ENCODE data around the gene MCTP1. TPM values are rescaled to one million over a fixed set of nuclear protein-coding genes. Genes with fewer than 3 reads are reported as not detected.
"Not testable (repeated sequence)": the region's sequence is repeated elsewhere in the genome, so short reads cannot be mapped to it uniquely, and the experiment has no call there.

Gene MCTP1
- total RNA-seq, 1 donor from 2014 or later, result 7.8 TPM

GRCh38 chr5:94968507-94969095, 316.3 kb downstream of the MCTP1 start:
- DNase-seq, result no peak
- Histone ChIP-seq H3K27me3 (ENCODE audit: low read depth) (no peaks in the 10 kb centered on the region), H3K4me1 (no peaks in the 10 kb centered on the region), H3K27ac (replicated peaks) (no peak overlapping the region), H3K9me3 (replicated peaks) (peaks cover 15% of the 10 kb centered on the region), H3K4me3 (no peak overlapping the region), H3K36me3 (no peaks in the 10 kb centered on the region)
- TF ChIP-seq, protein P1, sequence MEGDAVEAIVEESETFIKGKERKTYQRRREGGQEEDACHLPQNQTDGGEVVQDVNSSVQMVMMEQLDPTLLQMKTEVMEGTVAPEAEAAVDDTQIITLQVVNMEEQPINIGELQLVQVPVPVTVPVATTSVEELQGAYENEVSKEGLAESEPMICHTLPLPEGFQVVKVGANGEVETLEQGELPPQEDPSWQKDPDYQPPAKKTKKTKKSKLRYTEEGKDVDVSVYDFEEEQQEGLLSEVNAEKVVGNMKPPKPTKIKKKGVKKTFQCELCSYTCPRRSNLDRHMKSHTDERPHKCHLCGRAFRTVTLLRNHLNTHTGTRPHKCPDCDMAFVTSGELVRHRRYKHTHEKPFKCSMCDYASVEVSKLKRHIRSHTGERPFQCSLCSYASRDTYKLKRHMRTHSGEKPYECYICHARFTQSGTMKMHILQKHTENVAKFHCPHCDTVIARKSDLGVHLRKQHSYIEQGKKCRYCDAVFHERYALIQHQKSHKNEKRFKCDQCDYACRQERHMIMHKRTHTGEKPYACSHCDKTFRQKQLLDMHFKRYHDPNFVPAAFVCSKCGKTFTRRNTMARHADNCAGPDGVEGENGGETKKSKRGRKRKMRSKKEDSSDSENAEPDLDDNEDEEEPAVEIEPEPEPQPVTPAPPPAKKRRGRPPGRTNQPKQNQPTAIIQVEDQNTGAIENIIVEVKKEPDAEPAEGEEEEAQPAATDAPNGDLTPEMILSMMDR (IDR thresholded peaks at IDR 0.05; ENCODE audit: borderline replicate concordance), result peak; percentile 78
- intact Hi-C loops (cut with micrococcal nuclease), result loop anchor here (5.0 kb wide), 1 partner anchor 269 kb away; no protein-coding TSS in a partner anchor

DNA sequence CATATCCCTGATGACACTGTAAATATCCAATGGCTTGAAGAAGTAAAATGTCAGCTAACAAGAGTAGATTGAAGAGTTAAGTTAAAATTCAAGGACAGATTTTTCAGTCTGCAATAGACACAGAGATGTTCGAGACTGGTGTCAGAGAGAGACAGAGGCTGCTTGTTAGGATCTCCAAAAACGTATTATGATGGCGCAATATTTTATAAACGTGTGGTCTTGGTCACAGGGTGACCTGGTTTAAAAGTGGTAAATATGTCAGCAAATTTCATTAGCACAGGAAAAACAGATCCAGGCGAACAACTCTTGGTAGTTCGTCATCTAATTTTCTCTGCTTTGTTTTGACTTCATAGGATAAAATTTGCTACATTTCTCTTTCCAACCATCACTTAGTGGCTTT, 317.4 kb downstream of the MCTP1 start:
- no peaks in the 10 kb centered on the region for H3K36me3 ChIP-seq
- H3K4me1 ChIP-seq, result no peaks in the 10 kb centered on the region
- intact Hi-C loops (cut with micrococcal nuclease), result loop anchor here (5.0 kb wide), 1 partner anchor 270 kb away; no protein-coding TSS in a partner anchor
- H3K27ac ChIP-seq (replicated peaks), result no peak overlapping the region
- TF ChIP-seq, protein P1 (IDR thresholded peaks at IDR 0.05; ENCODE audit: borderline replicate concordance), result no peak
- no peak overlapping the region for H3K4me3 ChIP-seq
- H3K9me3 ChIP-seq (replicated peaks), result peaks cover 16% of the 10 kb centered on the region
- no peak for DNase-seq
- no peaks in the 10 kb centered on the region for H3K27me3 ChIP-seq (ENCODE audit: low read depth)

DNA sequence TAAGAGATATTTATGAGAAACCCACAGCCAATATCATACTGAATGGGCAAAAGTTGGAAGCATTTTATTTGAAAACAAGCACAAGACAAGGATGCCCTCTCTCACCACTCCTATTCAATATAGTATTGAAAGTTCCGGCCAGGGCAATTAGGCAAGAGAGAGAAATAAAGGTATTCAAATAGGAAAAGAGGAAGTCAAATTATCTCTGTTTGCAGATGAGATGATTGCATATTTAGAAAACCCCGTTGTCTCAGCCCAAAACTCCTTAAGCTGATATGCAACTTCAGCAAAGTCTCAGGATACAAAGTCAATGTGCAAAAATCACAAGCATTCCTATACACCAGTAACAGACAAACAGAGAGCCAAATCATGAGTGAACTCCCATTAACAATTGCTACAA, 325.6 kb downstream of the MCTP1 start:
- H3K4me3 ChIP-seq; intact Hi-C loops (cut with micrococcal nuclease); H3K4me1 ChIP-seq; H3K36me3 ChIP-seq; DNase-seq; H3K27me3 ChIP-seq (ENCODE audit: low read depth); H3K27ac ChIP-seq (replicated peaks): not testable (repeated sequence)
- peaks cover 61% of the 10 kb centered on the region for H3K9me3 ChIP-seq (replicated peaks)

DNA sequence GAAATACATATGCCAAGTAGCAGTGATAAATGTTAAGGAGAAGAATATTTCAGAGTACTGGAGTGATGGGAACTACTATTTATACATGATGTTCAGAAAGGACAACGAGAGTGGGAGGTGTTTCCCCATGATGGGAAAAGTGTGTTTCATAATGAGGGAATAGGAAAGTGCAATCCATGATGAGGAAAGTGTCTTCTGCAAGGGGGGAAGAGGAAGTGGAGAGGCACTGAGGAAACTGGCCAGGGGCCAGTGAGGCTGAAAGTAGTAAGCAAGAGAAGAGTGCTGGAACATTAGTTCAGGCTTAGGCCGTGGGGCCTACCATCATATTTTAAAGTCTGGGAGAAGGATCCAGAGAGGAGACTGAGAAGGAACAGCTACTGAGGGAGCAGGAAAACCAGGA, 339.2 kb downstream of the MCTP1 start:
- Histone ChIP-seq H3K4me1 (no peaks in the 10 kb centered on the region), H3K4me3 (no peak overlapping the region), H3K9me3 (replicated peaks) (no peaks in the 10 kb centered on the region), H3K27me3 (ENCODE audit: low read depth) (no peaks in the 10 kb centered on the region), H3K36me3 (no peaks in the 10 kb centered on the region), H3K27ac (replicated peaks) (no peak overlapping the region)
- intact Hi-C loops (cut with micrococcal nuclease), result no loop called here
- TF ChIP-seq, protein P1 (IDR thresholded peaks at IDR 0.05; ENCODE audit: borderline replicate concordance), result no peak
- peak; percentile 24 for DNase-seq

- H3K27ac ChIP-seq (replicated peaks), result no peak overlapping the region
- H3K36me3 ChIP-seq, result no peaks in the 10 kb centered on the region
- H3K4me1 ChIP-seq, result no peaks in the 10 kb centered on the region
- no peaks in the 10 kb centered on the region for H3K9me3 ChIP-seq (replicated peaks)
- TF ChIP-seq, protein P1 (IDR thresholded peaks at IDR 0.05; ENCODE audit: borderline replicate concordance), result no peak
- no peak overlapping the region for H3K4me3 ChIP-seq
- DNase-seq, result no peak
- no peaks in the 10 kb centered on the region for H3K27me3 ChIP-seq (ENCODE audit: low read depth)
- intact Hi-C loops (cut with micrococcal nuclease), result no loop called here
These were observed 340.7 kb downstream of the MCTP1 start for GRCh38 chr5:94944160-94944559.

DNA sequence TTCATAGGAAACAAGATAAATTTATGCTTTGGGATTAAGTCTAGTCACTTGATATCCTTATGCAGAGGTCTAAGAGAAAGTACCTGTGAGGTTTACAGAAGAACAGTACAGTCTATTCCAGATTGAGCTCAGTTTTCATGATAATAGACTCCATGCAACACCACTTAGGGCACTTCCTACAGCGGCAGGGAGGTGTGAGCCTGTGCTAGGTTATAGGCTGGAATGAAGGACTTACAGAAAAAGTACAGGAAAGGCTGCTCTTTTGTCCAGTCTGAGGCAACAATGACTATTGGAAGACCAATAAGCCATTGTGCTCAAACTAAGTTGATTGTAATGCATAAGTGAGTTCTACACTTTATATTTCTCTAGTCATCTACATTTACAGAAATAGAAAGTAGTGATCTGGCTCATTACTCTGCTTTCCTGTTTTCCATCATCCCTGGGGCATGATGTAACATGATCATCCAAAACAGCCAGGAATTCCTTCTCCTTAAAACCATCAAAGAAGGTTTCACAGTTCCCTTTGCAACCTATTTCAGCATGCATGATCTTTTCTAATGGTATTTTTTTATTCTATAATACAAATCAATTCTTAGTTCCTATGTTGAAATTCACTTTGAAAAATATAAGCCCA, 343.7 kb downstream of the MCTP1 start:
- H3K9me3 ChIP-seq (replicated peaks), result no peaks in the 10 kb centered on the region
- no peak overlapping the region for H3K4me3 ChIP-seq
- no peaks in the 10 kb centered on the region for H3K4me1 ChIP-seq
- no peaks in the 10 kb centered on the region for H3K27me3 ChIP-seq (ENCODE audit: low read depth)
- intact Hi-C loops (cut with micrococcal nuclease), result no loop called here
- no peak overlapping the region for H3K27ac ChIP-seq (replicated peaks)
- no peaks in the 10 kb centered on the region for H3K36me3 ChIP-seq
- TF ChIP-seq, protein P1 (IDR thresholded peaks at IDR 0.05; ENCODE audit: borderline replicate concordance), result no peak
- DNase-seq, result no peak

Data from left ventricle myocardium inferior (tissue), 1 donor.